MM.1S (cell line): ENCODE results near the gene TMEM150B.

Source experiments
- DNase-seq: peaks from one replicate; pipeline ENCODE4 v3.0.0-alpha.2; 2015
- H2AFZ ChIP-seq: fragments of 300-600 bp; sonication (generic); 2 replicates; pipeline ENCODE4 v1.6.0; 2016; ENCODE audit warnings: antibody characterized with exemption, low read length
- H3F3A ChIP-seq: fragments of 300-600 bp; sonication (generic); 2 replicates; pipeline ENCODE4 v1.6.1; 2016; ENCODE audit warnings: mild to moderate bottlenecking, antibody characterized with exemption, low read length, moderate library complexity, mixed read lengths; ENCODE audit not compliant: insufficient read depth
- H3K27ac ChIP-seq: fragments of 300-600 bp; sonication (generic); 2 replicates; pipeline ENCODE4 v1.5.1; 2016; ENCODE audit warnings: mild to moderate bottlenecking, low read length
- H3K27me3 ChIP-seq: fragments of 300-600 bp; sonication (generic); replicated peaks from 2 replicates; pipeline ENCODE4 v1.6.0; 2016; ENCODE audit warnings: low read length; ENCODE audit not compliant: insufficient read depth
- H3K36me3 ChIP-seq: fragments of 300-600 bp; sonication (generic); replicated peaks from 2 replicates; pipeline ENCODE4 v1.6.1; 2016; ENCODE audit warnings: mild to moderate bottlenecking, low read length, mixed read lengths; ENCODE audit not compliant: insufficient read depth
- H3K4me1 ChIP-seq: fragments of 300-600 bp; sonication (generic); 2 replicates; pipeline ENCODE4 v1.6.1; 2016; ENCODE audit warnings: low read length, mixed read lengths
- H3K4me2 ChIP-seq: fragments of 300-600 bp; sonication (generic); 2 replicates; pipeline ENCODE4 v1.6.0; 2016; ENCODE audit warnings: low read depth, low read length
- H3K4me3 ChIP-seq: fragments of 300-600 bp; sonication (generic); 2 replicates; pipeline ENCODE4 v1.5.1; 2016; ENCODE audit warnings: low read length, mixed read lengths
- H3K79me2 ChIP-seq: fragments of 300-600 bp; sonication (generic); 2 replicates; pipeline ENCODE4 v1.6.1; 2016; ENCODE audit warnings: mixed run types, low read length, mixed read lengths
- H3K9ac ChIP-seq: fragments of 300-600 bp; sonication (generic); 2 replicates; pipeline ENCODE4 v1.6.1; 2016; ENCODE audit warnings: low read length, mixed read lengths
- H3K9me2 ChIP-seq: fragments of 300-600 bp; sonication (generic); replicated peaks from 2 replicates; pipeline ENCODE4 v1.6.1; 2016; ENCODE audit warnings: mild to moderate bottlenecking, low read length, mixed read lengths; ENCODE audit not compliant: insufficient read depth
- H3K9me3 ChIP-seq: fragments of 300-600 bp; sonication (generic); replicated peaks from 2 replicates; pipeline ENCODE4 v1.6.1; 2016; ENCODE audit warnings: mild to moderate bottlenecking, low read length, mixed read lengths; ENCODE audit not compliant: insufficient read depth
- H4K20me1 ChIP-seq: fragments of 300-600 bp; sonication (generic); 2 replicates; pipeline ENCODE4 v1.6.1; 2016; ENCODE audit warnings: mild to moderate bottlenecking, low read length, moderate library complexity, mixed read lengths; ENCODE audit not compliant: insufficient read depth
- CTCF ChIP-seq: fragments of 300-600 bp; sonication (generic); IDR thresholded peaks from 2 replicates; pipeline ENCODE4 v1.5.1; 2016; ENCODE audit warnings: antibody characterized with exemption, low read length, mixed read lengths
- EZH2 ChIP-seq: fragments of 300-600 bp; sonication (generic); optimal IDR thresholded peaks from 2 replicates; pipeline ENCODE3; 2017; ENCODE audit warnings: low read depth, mild to moderate bottlenecking, antibody characterized with exemption, low read length, mixed read lengths
- EZH2phosphoT487 ChIP-seq: fragments of 300-600 bp; sonication (generic); IDR thresholded peaks from 2 replicates; pipeline ENCODE4 v1.6.1; 2018; ENCODE audit warnings: antibody characterized with exemption, low read length

TMEM150B gene

GRCh38 chr19:55308281-55308680 is 16.9 kb downstream of the TMEM150B start:
- H3K79me2 ChIP-seq = peaks cover 5% of the 10 kb centered on the region; the same call in 1 of the 2 replicates
- no peaks in the 10 kb centered on the region for H3K27me3 ChIP-seq
- no peaks in the 10 kb centered on the region for H3K9me3 ChIP-seq
- H3K9ac ChIP-seq = peak overlapping the region; percentile 80
- H2AFZ ChIP-seq = 0 out of 2 replicates have a peak overlapping the region, but pooled peaks have one; percentile 27
- H3K9me2 ChIP-seq = no peaks in the 10 kb centered on the region
- peaks cover 12% of the 10 kb centered on the region for H3F3A ChIP-seq
- H3K4me2 ChIP-seq = peak overlapping the region; percentile 73
- no peaks in the 10 kb centered on the region for H3K36me3 ChIP-seq
- peaks cover 14% of the 10 kb centered on the region for H3K4me1 ChIP-seq
- TF ChIP-seq CTCF (no peak), EZH2phosphoT487 (no peak), EZH2 (no peak)
- peak overlapping the region; percentile 53 for H3K4me3 ChIP-seq
- peak; percentile 87 for DNase-seq
- H3K27ac ChIP-seq = peak overlapping the region; percentile 91
- no peaks in the 10 kb centered on the region for H4K20me1 ChIP-seq

DNA sequence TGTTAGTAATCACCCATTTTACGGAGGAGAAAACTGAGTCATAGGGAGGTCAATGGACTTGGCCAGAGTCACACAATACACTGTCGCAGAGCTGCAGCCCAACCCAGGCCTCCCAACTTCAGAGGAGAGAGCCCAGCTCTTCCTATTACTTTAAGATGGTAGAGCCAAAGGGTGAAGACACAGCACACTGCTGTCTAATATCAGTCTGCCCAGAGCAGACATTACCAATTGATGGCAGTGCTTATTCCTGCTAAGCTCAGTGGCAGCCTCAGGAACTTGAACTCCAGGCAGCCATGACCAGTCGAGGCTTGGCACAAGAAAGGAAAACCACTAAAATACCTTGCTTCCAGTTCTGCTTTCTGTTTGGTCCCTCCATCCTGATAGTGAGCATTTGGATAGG is 18.4 kb downstream of the TMEM150B start:
- Histone ChIP-seq H3K27me3 (no peaks in the 10 kb centered on the region), H3K9me3 (no peaks in the 10 kb centered on the region), H3K9ac (no peak overlapping the region), H3K4me2 (no peak overlapping the region), H3K4me3 (no peak overlapping the region), H3K27ac (peak overlapping the region; percentile 91; the same call in 1 of the 2 replicates), H3K4me1 (peaks cover 14% of the 10 kb centered on the region), H3K36me3 (no peaks in the 10 kb centered on the region), H2AFZ (no peak overlapping the region), H3K9me2 (no peaks in the 10 kb centered on the region), H3F3A (peaks cover 12% of the 10 kb centered on the region), H3K79me2 (peaks cover 9% of the 10 kb centered on the region; the same call in 1 of the 2 replicates), H4K20me1 (no peaks in the 10 kb centered on the region)
- TF ChIP-seq EZH2phosphoT487 = no peak
- DNase-seq = no peak

GRCh38 chr19:55305983-55306562 is 19.1 kb downstream of the TMEM150B start:
- Histone ChIP-seq H3K4me3 (no peak overlapping the region), H3K9ac (no peak overlapping the region), H3K36me3 (no peaks in the 10 kb centered on the region), H2AFZ (no peak overlapping the region), H3K27ac (no peak overlapping the region), H3K4me2 (no peak overlapping the region), H3K79me2 (peaks cover 9% of the 10 kb centered on the region; the same call in 1 of the 2 replicates), H3K27me3 (no peaks in the 10 kb centered on the region), H3F3A (peaks cover 12% of the 10 kb centered on the region), H3K9me3 (no peaks in the 10 kb centered on the region), H4K20me1 (no peaks in the 10 kb centered on the region), H3K9me2 (no peaks in the 10 kb centered on the region), H3K4me1 (peaks cover 14% of the 10 kb centered on the region)
- no peak for DNase-seq
- no peak for TF ChIP-seq CTCF

- H3K27ac ChIP-seq = no peak overlapping the region
- H3K9me2 ChIP-seq = no peaks in the 10 kb centered on the region
- H4K20me1 ChIP-seq = no peaks in the 10 kb centered on the region
- peak; percentile 45 for DNase-seq
- H3K27me3 ChIP-seq = no peaks in the 10 kb centered on the region
- H3K4me1 ChIP-seq = peaks cover 14% of the 10 kb centered on the region
- peaks cover 12% of the 10 kb centered on the region for H3F3A ChIP-seq
- H3K9ac ChIP-seq = no peak overlapping the region
- peaks cover 9% of the 10 kb centered on the region; the same call in 1 of the 2 replicates for H3K79me2 ChIP-seq
- no peaks in the 10 kb centered on the region for H3K9me3 ChIP-seq
- no peaks in the 10 kb centered on the region for H3K36me3 ChIP-seq
- H3K4me2 ChIP-seq = no peak overlapping the region
- no peak overlapping the region for H3K4me3 ChIP-seq
- no peak for TF ChIP-seq CTCF
- no peak for TF ChIP-seq EZH2
- no peak for TF ChIP-seq EZH2phosphoT487
- H2AFZ ChIP-seq = no peak overlapping the region
Observed at GRCh38 chr19:55305491-55305890, 19.6 kb downstream of the TMEM150B start.
